ENCODE data around the gene SYVN1.
"Not testable (repeated sequence)": the region's sequence is repeated elsewhere in the genome, so short reads cannot be mapped to it uniquely, and the experiment has no call there.

The SYVN1 gene

GRCh38 chr11:65165410-65166317 is 31.3 kb upstream of the SYVN1 start:
- no peak for TF ChIP-seq JUND (IDR thresholded peaks at IDR 0.05; ENCODE audit: low read depth)
- in situ Hi-C loops (cut with HindIII; ENCODE audit: low pct_unique_long_range_greater_than_20kb, low sequenced_read_pairs): no loop called here
- DNase-seq (ENCODE audit: low read depth in 1 of 2, low spot score in 1 of 2): no peak

- TF ChIP-seq JUND (IDR thresholded peaks at IDR 0.05; ENCODE audit: low read depth): no peak
- DNase-seq (ENCODE audit: low read depth in 1 of 2, low spot score in 1 of 2): no peak
Measured at GRCh38 chr11:65163684-65164083, 29.4 kb upstream of the SYVN1 start.

GRCh38 chr11:65160643-65161042 is 26.3 kb upstream of the SYVN1 start:
- TF ChIP-seq JUND (IDR thresholded peaks at IDR 0.05; ENCODE audit: low read depth): no peak
- no peak for DNase-seq (ENCODE audit: low read depth in 1 of 2, low spot score in 1 of 2)
- in situ Hi-C loops (cut with HindIII; ENCODE audit: low pct_unique_long_range_greater_than_20kb, low sequenced_read_pairs): no loop called here

More at GRCh38 chr11:65163684-65164083, 29.4 kb upstream of the SYVN1 start:
- in situ Hi-C loops (cut with HindIII; ENCODE audit: low pct_unique_long_range_greater_than_20kb, low sequenced_read_pairs): no loop called here

- no peak for TF ChIP-seq JUND (IDR thresholded peaks at IDR 0.05; ENCODE audit: low read depth)
- no peak for DNase-seq (ENCODE audit: low read depth in 1 of 2, low spot score in 1 of 2)
- in situ Hi-C loops (cut with HindIII; ENCODE audit: low pct_unique_long_range_greater_than_20kb, low sequenced_read_pairs): no loop called here
Measured at GRCh38 chr11:65159012-65159411, 24.7 kb upstream of the SYVN1 start.

- no peak for DNase-seq (ENCODE audit: low read depth in 1 of 2, low spot score in 1 of 2)
- in situ Hi-C loops (cut with HindIII; ENCODE audit: low pct_unique_long_range_greater_than_20kb, low sequenced_read_pairs): no loop called here
- TF ChIP-seq JUND (IDR thresholded peaks at IDR 0.05; ENCODE audit: low read depth): no peak
Measured at GRCh38 chr11:65157336-65157735, 23.0 kb upstream of the SYVN1 start.

GRCh38 chr11:65156926-65157325 is 22.6 kb upstream of the SYVN1 start:
- TF ChIP-seq JUND (IDR thresholded peaks at IDR 0.05; ENCODE audit: low read depth): no peak
- in situ Hi-C loops (cut with HindIII; ENCODE audit: low pct_unique_long_range_greater_than_20kb, low sequenced_read_pairs): no loop called here
- DNase-seq (ENCODE audit: low read depth in 1 of 2, low spot score in 1 of 2): no peak

- no peak for TF ChIP-seq JUND (IDR thresholded peaks at IDR 0.05; ENCODE audit: low read depth)
- no peak for DNase-seq (ENCODE audit: low read depth in 1 of 2, low spot score in 1 of 2)
- in situ Hi-C loops (cut with HindIII; ENCODE audit: low pct_unique_long_range_greater_than_20kb, low sequenced_read_pairs): no loop called here
Measured at GRCh38 chr11:65156256-65156655, 21.9 kb upstream of the SYVN1 start.

- TF ChIP-seq JUND (IDR thresholded peaks at IDR 0.05; ENCODE audit: low read depth): no peak
- in situ Hi-C loops (cut with HindIII; ENCODE audit: low pct_unique_long_range_greater_than_20kb, low sequenced_read_pairs): no loop called here
- DNase-seq (ENCODE audit: low read depth in 1 of 2, low spot score in 1 of 2): no peak
Measured at GRCh38 chr11:65152122-65152521, 17.8 kb upstream of the SYVN1 start.

GRCh38 chr11:65151331-65151899 is 17.1 kb upstream of the SYVN1 start:
- in situ Hi-C loops (cut with HindIII; ENCODE audit: low pct_unique_long_range_greater_than_20kb, low sequenced_read_pairs): no loop called here
- DNase-seq (ENCODE audit: low read depth in 1 of 2, low spot score in 1 of 2): no peak
- TF ChIP-seq JUND (IDR thresholded peaks at IDR 0.05; ENCODE audit: low read depth): no peak

GRCh38 chr11:65150509-65151299 is 16.4 kb upstream of the SYVN1 start:
- no peak for TF ChIP-seq JUND (IDR thresholded peaks at IDR 0.05; ENCODE audit: low read depth)
- in situ Hi-C loops (cut with HindIII; ENCODE audit: low pct_unique_long_range_greater_than_20kb, low sequenced_read_pairs): no loop called here
- peak; percentile 28 to 83 for DNase-seq (ENCODE audit: low read depth in 1 of 2, low spot score in 1 of 2)

- in situ Hi-C loops (cut with HindIII; ENCODE audit: low pct_unique_long_range_greater_than_20kb, low sequenced_read_pairs); DNase-seq (ENCODE audit: low read depth in 1 of 2, low spot score in 1 of 2): not testable (repeated sequence)
Measured at GRCh38 chr11:65150131-65150508, 15.8 kb upstream of the SYVN1 start.

- TF ChIP-seq JUND (IDR thresholded peaks at IDR 0.05; ENCODE audit: low read depth): no peak
- no peak for DNase-seq (ENCODE audit: low read depth in 1 of 2, low spot score in 1 of 2)
- in situ Hi-C loops (cut with HindIII; ENCODE audit: low pct_unique_long_range_greater_than_20kb, low sequenced_read_pairs): no loop called here
Measured at GRCh38 chr11:65148657-65149056, 14.3 kb upstream of the SYVN1 start.
